GM12878 (cell line): Measurements from ENCODE around the gene TBCK. TPM values are rescaled to one million over a fixed set of nuclear protein-coding genes. Genes with fewer than 3 reads are reported as not detected.

Source experiments
- ATAC-seq: fragments of 200-7000 bp; cut with Tn5 transposase; 3 replicates; pipeline ENCODE4 v1.9.1; 2020; ENCODE audit warnings: mild to moderate bottlenecking, moderate library complexity
- BruUV-seq: library from RNA; stranded (reverse); fragments of 400-500 nt; replicated peaks from 2 replicates; lab custom pipeline; 2021; lab: Mats Ljungman, UMichigan
- CTCF ChIA-PET: fragments of 300-600 bp; sonication (Branson Sonifier 250); formaldehyde crosslinking; extraction: SDS; loops from one replicate; lab custom pipeline; 2021; ENCODE audit warnings: inconsistent platforms; lab: Yijun Ruan, JAX
- POLR2A ChIA-PET: fragments of 350-600 bp; formaldehyde crosslinking; extraction: SDS; loops from one replicate; lab custom pipeline; 2021; ENCODE audit warnings: inconsistent platforms; lab: Charles Lee
- RAD21 ChIA-PET: fragments of 300-600 bp; sonication (Branson Sonifier 250); formaldehyde crosslinking; loops from one replicate; lab custom pipeline; 2023; ENCODE audit warnings: antibody characterized with exemption; ENCODE audit not compliant: unreplicated experiment; lab: Charles Lee
- SMC1A ChIA-PET: fragments of 300-600 bp; sonication (Branson Sonifier 250); formaldehyde crosslinking; loops from one replicate; lab custom pipeline; 2023; ENCODE audit not compliant: unreplicated experiment, uncharacterized antibody; lab: Charles Lee
- DNase-seq: peaks from one replicate; pipeline ENCODE4 v3.0.0-alpha.2; 2011; ENCODE audit warnings: low read depth, low spot score
- FAIRE-seq: peaks from 3 replicates; lab custom pipeline; 2011; peaks lifted over from hg19 to GRCh38; lab: Jason Lieb, UNC
- H2AFZ ChIP-seq: 2 replicates; pipeline ENCODE4 v1.6.0; 2011; ENCODE audit warnings: low read depth, low read length, control low read depth; ENCODE audit not compliant: control insufficient read depth
- H3K27ac ChIP-seq: 2 replicates; pipeline ENCODE4 v1.5.1; 2011; ENCODE audit warnings: control low read depth; ENCODE audit not compliant: control insufficient read depth, insufficient read depth
- H3K27me3 ChIP-seq, 2 experiments: replicated peaks in 1 of 2; 2 replicates each; pipeline versions ENCODE4 v1.6.0 to v1.6.1; 2011; ENCODE audit warnings: low read length in 1 of 2; ENCODE audit not compliant: control insufficient read depth in 2 of 2, insufficient read depth in 2 of 2
- H3K36me3 ChIP-seq, 2 experiments: 2 replicates each; pipeline ENCODE4 v1.5.1; 2011; ENCODE audit warnings: low read length in 1 of 2; ENCODE audit not compliant: control insufficient read depth in 2 of 2, insufficient read depth in 2 of 2
- H3K4me1 ChIP-seq: 2 replicates; pipeline ENCODE4 v1.6.1; 2011; ENCODE audit warnings: mild to moderate bottlenecking, low read length, moderate library complexity, mixed read lengths; ENCODE audit not compliant: control insufficient read depth, insufficient read depth
- H3K4me2 ChIP-seq: 2 replicates; pipeline ENCODE4 v1.6.0; 2011; ENCODE audit warnings: control low read depth; ENCODE audit not compliant: control insufficient read depth, insufficient read depth
- H3K4me3 ChIP-seq: fragments of 200-600 bp; sonication (generic); 2 replicates; pipeline ENCODE4 v1.5.1; 2016
- H3K79me2 ChIP-seq: 2 replicates; pipeline ENCODE4 v1.6.0; 2011; ENCODE audit warnings: low read length; ENCODE audit not compliant: control insufficient read depth, insufficient read depth
- H3K9ac ChIP-seq: 2 replicates; pipeline ENCODE4 v1.8.0; 2011; ENCODE audit warnings: low read length, control low read depth, mixed read lengths; ENCODE audit not compliant: control insufficient read depth, insufficient read depth
- H3K9me3 ChIP-seq: replicated peaks from 3 replicates; pipeline ENCODE4 v1.5.1; 2011; ENCODE audit warnings: mild to moderate bottlenecking, low read length; ENCODE audit not compliant: control insufficient read depth, insufficient read depth
- H4K20me1 ChIP-seq: 2 replicates; pipeline ENCODE4 v1.6.0; 2011; ENCODE audit not compliant: control insufficient read depth, insufficient read depth
- BACH1 ChIP-seq: fragments of 450-650 bp; IDR thresholded peaks from 2 replicates; pipeline ENCODE4 v1.6.1; 2017; ENCODE audit warnings: mild to moderate bottlenecking, borderline replicate concordance
- CBX3 ChIP-seq: fragments of 200-600 bp; sonication (generic); IDR thresholded peaks from 2 replicates; pipeline ENCODE4 v1.6.1; 2016; ENCODE audit warnings: low read depth, borderline replicate concordance
- EGR1 ChIP-seq, 2 experiments: IDR thresholded peaks; 1 replicate in 1 of 2; 2 replicates in 1 of 2; pipeline ENCODE4 v1.6.1; 2011 to 2012; ENCODE audit warnings: low read depth in 2 of 2, low read length in 2 of 2, borderline replicate concordance in 1 of 2, mild to moderate bottlenecking in 1 of 2, moderate library complexity in 1 of 2
- FOXM1 ChIP-seq: IDR thresholded peaks from 2 replicates; pipeline ENCODE4 v1.6.1; 2012; ENCODE audit warnings: low read depth, mild to moderate bottlenecking, inconsistent platforms, low read length, moderate library complexity
- HDAC2 ChIP-seq: fragments of 200-600 bp; sonication (generic); IDR thresholded peaks from 2 replicates; pipeline ENCODE4 v1.6.1; 2017
- IRF4 ChIP-seq: IDR thresholded peaks from 2 replicates; pipeline ENCODE4 v1.6.1; 2011; ENCODE audit warnings: low read depth, low read length
- JUND ChIP-seq: IDR thresholded peaks from 2 replicates; pipeline ENCODE4 v1.6.1; 2012; ENCODE audit warnings: low read depth, mild to moderate bottlenecking, low read length, improper control_type of control experiment, moderate library complexity
- MLLT1 ChIP-seq: fragments of 450-650 bp; IDR thresholded peaks from 2 replicates; pipeline ENCODE4 v1.6.1; 2016; ENCODE audit warnings: mild to moderate bottlenecking
- MTA2 ChIP-seq: fragments of 450-650 bp; IDR thresholded peaks from 2 replicates; pipeline ENCODE4 v1.6.1; 2016; ENCODE audit warnings: low read depth, mild to moderate bottlenecking, moderate library complexity
- MXI1 ChIP-seq: fragments of 150-350 bp; IDR thresholded peaks from 2 replicates; pipeline ENCODE4 v1.6.1; 2011; ENCODE audit warnings: low read depth, mild to moderate bottlenecking, inconsistent platforms, low read length, improper control_type of control experiment
- NR2C2 ChIP-seq: IDR thresholded peaks from 2 replicates; pipeline ENCODE4 v1.6.1; 2011; ENCODE audit warnings: borderline replicate concordance, low read depth; ENCODE audit not compliant: control insufficient read depth, insufficient read length
- RBBP5 ChIP-seq: fragments of 200-600 bp; sonication (generic); conservative IDR thresholded peaks from 2 replicates; pipeline ENCODE4 v1.6.1; 2016
- SPI1 ChIP-seq: IDR thresholded peaks from 2 replicates; pipeline ENCODE4 v1.6.1; 2011; ENCODE audit warnings: low read depth, mild to moderate bottlenecking, low read length, moderate library complexity, borderline replicate concordance; ENCODE audit not compliant: insufficient read depth
- SUPT20H ChIP-seq: IDR thresholded peaks from 2 replicates; pipeline ENCODE4 v1.6.1; 2011; ENCODE audit warnings: low read depth, mild to moderate bottlenecking, low read length, moderate library complexity, borderline replicate concordance; ENCODE audit not compliant: control insufficient read depth
- SUZ12 ChIP-seq: fragments of 200-600 bp; sonication (generic); IDR thresholded peaks from one replicate; pipeline ENCODE4 v1.6.1; 2018; ENCODE audit warnings: antibody characterized with exemption, mild to moderate bottlenecking; ENCODE audit not compliant: unreplicated experiment
- USF1 ChIP-seq: IDR thresholded peaks from 2 replicates; pipeline ENCODE4 v1.6.1; 2011; ENCODE audit warnings: borderline replicate concordance, low read depth, mild to moderate bottlenecking, moderate library complexity, mixed read lengths, low read length; ENCODE audit not compliant: insufficient read depth; ENCODE audit errors: extremely low read length
- WRNIP1 ChIP-seq: IDR thresholded peaks from 2 replicates; pipeline ENCODE4 v1.6.1; 2011; ENCODE audit warnings: low read depth, low read length, improper control_type of control experiment, borderline replicate concordance
- in situ Hi-C: fragments of 300-500 bp; cut with MboI; formaldehyde crosslinking; loops from 9 replicates; pipeline ENCODE4 v1.14.3; 2018; ENCODE audit warnings: mixed read lengths
- intact Hi-C: fragments of 100-400 bp; cut with micrococcal nuclease; formaldehyde crosslinking; loops from one replicate; pipeline ENCODE4 v1.14.2; 2022; ENCODE audit not compliant: unreplicated experiment
- polyA plus RNA-seq, 11 experiments: library from polyadenylated mRNA; depleted of rRNA in 4 of 11; unstranded in 6 of 11; stranded (reverse) in 5 of 11; fragments of >200 nt; fragmentation: Nextera tagmentation in 4 of 11; fragmentation: Illumina TruSeq in 1 of 11; extraction: Ambion mirVana in 4 of 11; extraction: Trizol in 1 of 11; gene quantifications; 1 replicate in 1 of 11; 2 replicates in 10 of 11; pipeline versions ENCODE4 v1.2.1 to v1.2.3, GENCODE V29; 2011 to 2016; ENCODE audit warnings: inconsistent platforms in 2 of 11, missing spikeins in 2 of 11, low read depth in 1 of 11
- total RNA-seq, 4 experiments: library from RNA; depleted of rRNA in 3 of 4; stranded (reverse); fragments of >200 nt in 3 of 4; fragmentation: Illumina TruSeq in 1 of 4; extraction: Trizol in 1 of 4; gene quantifications; 2 replicates each; pipeline versions ENCODE4 v1.2.1 to v1.2.3, GENCODE V29; 2013 to 2021
- TF ChIP-seq, protein P1 (sequence below): fragments of 450-650 bp; IDR thresholded peaks from 2 replicates; pipeline ENCODE4 v1.6.1; 2016; ENCODE audit warnings: mild to moderate bottlenecking
- TF ChIP-seq, protein P2 (sequence below): fragments of 450-650 bp; IDR thresholded peaks from 2 replicates; pipeline ENCODE4 v1.6.1; 2017; ENCODE audit warnings: low read depth, mild to moderate bottlenecking, moderate library complexity

TBCK gene
- total and polyA plus RNA-seq, 10 of the 15 experiments (the other 5 are each of a cell fraction or from before 2014, with no cell fraction given): 4.1 to 30.3 (median 20.2) TPM

DNA sequence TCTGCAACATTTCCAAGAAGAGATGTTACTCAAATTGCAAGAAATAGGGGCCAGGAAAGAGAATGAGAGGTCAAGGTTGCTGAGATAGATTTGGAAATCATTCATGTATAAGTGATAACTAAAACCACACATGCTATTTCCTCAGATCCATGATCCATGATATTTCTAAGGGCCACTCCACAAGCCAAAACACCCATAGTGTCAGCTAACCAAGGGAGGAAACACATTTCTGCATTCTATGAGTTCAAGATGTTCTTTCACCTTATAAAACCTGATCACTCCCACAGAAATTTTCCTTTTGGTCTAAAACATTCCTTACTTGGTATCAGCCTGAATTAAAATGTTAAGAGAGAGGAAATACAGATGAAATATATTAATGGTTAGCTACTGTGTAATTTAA lies 47.2 kb downstream of the TBCK start:
- Histone ChIP-seq H3K36me3 (no peaks in the 10 kb centered on the region), H3K4me2 (no peak overlapping the region), H3K27ac (no peak overlapping the region), H3K27me3 (no peaks in the 10 kb centered on the region), H3K9me3 (no peaks in the 10 kb centered on the region), H3K9ac (no peak overlapping the region)
- no TSS peak for BruUV-seq
- DNase-seq (no peak), ATAC-seq (no peak)
- in situ Hi-C loops: loop anchor here (10.0 kb wide), 1 partner anchor 236 kb away; no protein-coding TSS in a partner anchor
- ChIA-PET POLR2A (no interaction called here), CTCF (interaction anchor here (0.9 to 3.1 kb wide), 6 partner anchors 10 to 630 kb away, joined by 3 to 10 read pairs (median 3); partner anchors contain the start of gene GIMD1), SMC1A (interaction anchor here (0.7 to 1.3 kb wide), 3 partner anchors 11 to 102 kb away, joined by 3 read pairs; no protein-coding TSS in a partner anchor)
- TF ChIP-seq IRF4: no peak
- no peak for TF ChIP-seq JUND
- no peak for TF ChIP-seq NR2C2
- TF ChIP-seq, protein P1, sequence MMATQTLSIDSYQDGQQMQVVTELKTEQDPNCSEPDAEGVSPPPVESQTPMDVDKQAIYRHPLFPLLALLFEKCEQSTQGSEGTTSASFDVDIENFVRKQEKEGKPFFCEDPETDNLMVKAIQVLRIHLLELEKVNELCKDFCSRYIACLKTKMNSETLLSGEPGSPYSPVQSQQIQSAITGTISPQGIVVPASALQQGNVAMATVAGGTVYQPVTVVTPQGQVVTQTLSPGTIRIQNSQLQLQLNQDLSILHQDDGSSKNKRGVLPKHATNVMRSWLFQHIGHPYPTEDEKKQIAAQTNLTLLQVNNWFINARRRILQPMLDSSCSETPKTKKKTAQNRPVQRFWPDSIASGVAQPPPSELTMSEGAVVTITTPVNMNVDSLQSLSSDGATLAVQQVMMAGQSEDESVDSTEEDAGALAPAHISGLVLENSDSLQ: no peak
- TF ChIP-seq SUZ12: no peak
- TF ChIP-seq MXI1: no peak
- TF ChIP-seq WRNIP1: no peak
- TF ChIP-seq SPI1: no peak
- TF ChIP-seq MLLT1: no peak
- no peak for TF ChIP-seq SUPT20H
- no peak for TF ChIP-seq HDAC2
- no peak for TF ChIP-seq USF1
- no peak for TF ChIP-seq CBX3
- no peak for TF ChIP-seq MTA2
- TF ChIP-seq FOXM1: no peak
- TF ChIP-seq EGR1 (IDR thresholded peaks at IDR 0.05; ENCODE audit: borderline replicate concordance in 1 of 2, low read depth in 2 of 2, low read length in 2 of 2): no peak
- TF ChIP-seq RBBP5: no peak
- TF ChIP-seq, protein P2, sequence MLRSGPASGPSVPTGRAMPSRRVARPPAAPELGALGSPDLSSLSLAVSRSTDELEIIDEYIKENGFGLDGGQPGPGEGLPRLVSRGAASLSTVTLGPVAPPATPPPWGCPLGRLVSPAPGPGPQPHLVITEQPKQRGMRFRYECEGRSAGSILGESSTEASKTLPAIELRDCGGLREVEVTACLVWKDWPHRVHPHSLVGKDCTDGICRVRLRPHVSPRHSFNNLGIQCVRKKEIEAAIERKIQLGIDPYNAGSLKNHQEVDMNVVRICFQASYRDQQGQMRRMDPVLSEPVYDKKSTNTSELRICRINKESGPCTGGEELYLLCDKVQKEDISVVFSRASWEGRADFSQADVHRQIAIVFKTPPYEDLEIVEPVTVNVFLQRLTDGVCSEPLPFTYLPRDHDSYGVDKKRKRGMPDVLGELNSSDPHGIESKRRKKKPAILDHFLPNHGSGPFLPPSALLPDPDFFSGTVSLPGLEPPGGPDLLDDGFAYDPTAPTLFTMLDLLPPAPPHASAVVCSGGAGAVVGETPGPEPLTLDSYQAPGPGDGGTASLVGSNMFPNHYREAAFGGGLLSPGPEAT: no peak
- TF ChIP-seq BACH1: no peak
- TF ChIP-seq, all 136 proteins: peak for 0
- Histone ChIP-seq H3K79me2 (no peaks in the 10 kb centered on the region; the same call in 1 of the 2 replicates), H3K4me1 (no peaks in the 10 kb centered on the region), H4K20me1 (no peaks in the 10 kb centered on the region), H2AFZ (no peak overlapping the region), H3K4me3 (no peak overlapping the region)
- FAIRE-seq: no peak
- RAD21 ChIA-PET: no interaction called here
- intact Hi-C loops: loop anchor here (5.0 kb wide), 1 partner anchor 629 kb away; no protein-coding TSS in a partner anchor
